ENCODE measurements around the gene HCRTR1. TPM values are rescaled to one million over a fixed set of nuclear protein-coding genes. Genes with fewer than 3 reads are reported as not detected.

Gene HCRTR1
- total and polyA plus RNA-seq, 4 experiments from 2014 or later: not detected

DNA sequence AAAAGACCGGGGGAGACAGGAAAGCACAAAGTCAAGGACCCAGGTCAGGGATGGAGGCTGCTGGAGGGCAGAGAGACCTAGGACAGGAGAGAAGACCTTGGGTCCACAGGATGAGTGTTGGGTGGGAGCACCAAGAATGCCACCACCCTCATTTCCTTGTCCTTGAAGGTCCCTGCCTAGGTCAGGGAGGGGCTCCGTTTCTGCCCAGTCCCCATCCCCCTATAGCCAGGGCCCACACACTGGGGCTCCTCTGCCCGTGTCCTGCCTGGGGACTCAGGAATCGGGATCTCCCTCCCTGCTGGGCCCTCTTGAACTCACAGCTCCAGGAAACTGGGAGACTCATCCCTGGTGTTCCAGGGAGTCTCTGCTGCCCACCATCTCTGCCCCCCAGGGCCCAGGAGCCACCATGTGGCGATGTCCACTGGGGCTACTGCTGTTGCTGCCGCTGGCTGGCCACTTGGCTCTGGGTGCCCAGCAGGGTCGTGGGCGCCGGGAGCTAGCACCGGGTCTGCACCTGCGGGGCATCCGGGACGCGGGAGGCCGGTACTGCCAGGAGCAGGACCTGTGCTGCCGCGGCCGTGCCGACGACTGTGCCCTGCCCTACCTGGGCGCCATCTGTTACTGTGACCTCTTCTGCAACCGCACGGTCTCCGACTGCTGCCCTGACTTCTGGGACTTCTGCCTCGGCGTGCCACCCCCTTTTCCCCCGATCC, 40.6 kb upstream of the HCRTR1 start:
- intact Hi-C loops (cut with micrococcal nuclease): no loop called here
- Mint-ChIP-seq H3K9me3 (no peaks in the 10 kb centered on the region), H3K27me3 (peaks cover 4 to 11% of the 10 kb centered on the region in 2 donors), H3K4me3 (peak overlapping the region in 1 of 8 donors; percentile 26), H3K4me1 (peaks cover 0 to 4% (median under 1%) of the 10 kb centered on the region in 4 donors), H3K36me3 (no peaks in the 10 kb centered on the region), H3K27ac (peak overlapping the region in 1 of 7 donors; percentile 8)
- H3K36me3 ChIP-seq (ENCODE audit: insufficient read depth, low read length): no peaks in the 10 kb centered on the region
- no peaks in the 10 kb centered on the region for H3K4me1 ChIP-seq (ENCODE audit: insufficient read depth, low read length)
- POLR2A ChIA-PET (ENCODE audit: partially characterized antibody): no interaction called here
- no peak overlapping the region for H3K4me3 ChIP-seq (ENCODE audit: low read length in 2 of 2)
- H3K27ac ChIP-seq (ENCODE audit: low read depth, low read length): no peak overlapping the region
- CTCF ChIA-PET (ENCODE audit: partially characterized antibody): interaction anchor here (0.7 kb wide), 1 partner anchor 14 kb away, joined by 3 read pairs; no protein-coding TSS in a partner anchor
- no peaks in the 10 kb centered on the region for H3K27me3 ChIP-seq (ENCODE audit: insufficient read depth, low read length)
- DNase-seq: no peak
- no peaks in the 10 kb centered on the region for H3K9me3 ChIP-seq (ENCODE audit: control insufficient read depth in 1 of 2, low read length in 2 of 2)

DNA sequence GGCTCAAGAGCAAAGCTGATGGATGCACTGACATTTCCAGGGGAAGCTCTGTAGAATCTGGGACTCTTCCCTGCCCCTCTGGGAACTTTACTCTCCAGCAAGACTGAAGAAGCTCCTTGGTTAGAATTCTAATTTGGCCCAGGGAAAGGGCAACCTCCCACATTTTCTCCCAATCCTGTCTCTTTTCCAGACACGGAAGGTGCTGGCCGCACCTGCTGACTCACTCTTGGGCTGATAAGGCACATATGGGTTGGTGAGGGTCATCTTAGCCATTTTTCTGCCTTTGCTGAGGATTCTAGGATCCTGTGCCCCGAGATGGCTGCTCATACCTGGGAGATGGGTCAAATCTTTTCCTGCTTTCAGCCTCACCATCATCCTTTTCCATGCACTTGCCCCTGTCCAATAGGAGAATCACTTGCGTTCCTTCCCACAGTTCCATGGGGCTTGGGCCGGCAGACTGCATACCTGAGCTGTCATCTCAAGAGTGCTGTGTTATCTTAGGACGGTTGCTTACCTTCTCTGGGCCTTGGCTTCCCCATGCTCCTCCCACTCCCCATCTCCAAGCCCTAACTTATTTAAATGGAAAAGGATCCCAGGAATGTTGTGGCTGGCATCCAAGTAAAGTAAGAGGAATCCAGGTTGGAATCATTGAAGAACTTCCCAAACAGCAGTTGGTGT, 39.8 kb upstream of the HCRTR1 start:
- ChIA-PET POLR2A (ENCODE audit: partially characterized antibody) (no interaction called here), CTCF (ENCODE audit: partially characterized antibody) (interaction anchor here (0.7 kb wide), 1 partner anchor 14 kb away, joined by 3 read pairs; no protein-coding TSS in a partner anchor)
- intact Hi-C loops (cut with micrococcal nuclease): no loop called here
- Histone ChIP-seq H3K4me3 (ENCODE audit: low read length in 2 of 2) (no peak overlapping the region), H3K27me3 (ENCODE audit: insufficient read depth, low read length) (no peaks in the 10 kb centered on the region), H3K27ac (ENCODE audit: low read depth, low read length) (no peak overlapping the region), H3K4me1 (ENCODE audit: insufficient read depth, low read length) (no peaks in the 10 kb centered on the region), H3K9me3 (ENCODE audit: control insufficient read depth in 1 of 2, low read length in 2 of 2) (no peaks in the 10 kb centered on the region), H3K36me3 (ENCODE audit: insufficient read depth, low read length) (no peaks in the 10 kb centered on the region)
- no peaks in the 10 kb centered on the region for H3K36me3 Mint-ChIP-seq
- H3K27ac Mint-ChIP-seq: no peak overlapping the region
- H3K27me3 Mint-ChIP-seq: peaks cover 3 to 10% of the 10 kb centered on the region in 2 donors
- DNase-seq: no peak
- no peaks in the 10 kb centered on the region for H3K9me3 Mint-ChIP-seq
- H3K4me1 Mint-ChIP-seq: peaks cover 0 to 4% (median under 1%) of the 10 kb centered on the region in 4 donors
- H3K4me3 Mint-ChIP-seq: no peak overlapping the region

DNA sequence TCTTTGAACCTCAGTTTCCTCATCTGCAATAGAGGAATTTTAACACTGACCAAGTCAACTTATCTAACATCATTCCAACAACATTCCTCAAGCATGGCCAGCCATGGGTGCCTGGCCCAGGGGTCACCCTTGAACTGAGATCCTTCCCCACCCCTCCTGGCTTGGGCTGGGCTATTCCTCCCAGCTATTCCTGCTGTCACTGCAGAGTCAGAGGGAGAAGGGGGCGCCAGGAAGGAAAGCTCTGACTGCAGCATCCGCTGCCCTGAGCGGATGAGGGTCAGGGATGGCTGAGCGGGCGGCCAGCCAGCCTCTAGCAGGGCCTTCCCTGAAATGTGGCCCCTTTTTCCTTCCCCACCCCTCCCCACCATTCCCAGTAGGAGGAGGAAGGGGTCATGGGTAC, 38.1 kb upstream of the HCRTR1 start:
- ChIA-PET CTCF (ENCODE audit: partially characterized antibody) (no interaction called here), POLR2A (ENCODE audit: partially characterized antibody) (no interaction called here)
- H3K4me1 ChIP-seq (ENCODE audit: insufficient read depth, low read length): no peaks in the 10 kb centered on the region
- no peak for DNase-seq
- intact Hi-C loops (cut with micrococcal nuclease): no loop called here
- peaks cover 0 to 4% (median under 1%) of the 10 kb centered on the region in 4 donors for H3K4me1 Mint-ChIP-seq
- no peak overlapping the region for H3K4me3 Mint-ChIP-seq
- H3K27me3 ChIP-seq (ENCODE audit: insufficient read depth, low read length): no peaks in the 10 kb centered on the region
- no peaks in the 10 kb centered on the region for H3K36me3 Mint-ChIP-seq
- H3K27ac Mint-ChIP-seq: no peak overlapping the region
- no peaks in the 10 kb centered on the region for H3K9me3 ChIP-seq (ENCODE audit: control insufficient read depth in 1 of 2, low read length in 2 of 2)
- H3K27ac ChIP-seq (ENCODE audit: low read depth, low read length): no peak overlapping the region
- H3K9me3 Mint-ChIP-seq: no peaks in the 10 kb centered on the region
- H3K27me3 Mint-ChIP-seq: peaks cover 0 to 8% of the 10 kb centered on the region in 2 donors
- no peak overlapping the region for H3K4me3 ChIP-seq (ENCODE audit: low read length in 2 of 2)
- H3K36me3 ChIP-seq (ENCODE audit: insufficient read depth, low read length): no peaks in the 10 kb centered on the region

DNA sequence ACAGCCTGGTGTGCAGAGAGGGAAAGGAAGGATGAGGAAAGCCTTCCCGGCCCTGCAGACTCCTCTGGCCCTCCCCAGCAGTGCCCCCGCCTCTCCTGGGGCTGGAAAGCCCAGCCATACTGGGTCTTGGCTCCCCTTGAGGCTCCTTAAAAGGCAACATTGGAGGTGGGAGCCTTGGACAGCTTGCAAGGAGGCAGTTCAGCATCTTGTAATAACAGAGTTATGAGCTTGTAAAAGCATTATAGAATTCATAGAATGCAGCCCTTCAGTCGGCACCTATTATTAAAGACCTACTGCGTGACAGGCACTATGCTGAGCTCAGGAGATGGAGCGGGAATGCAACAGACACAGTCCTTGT, 37.0 kb upstream of the HCRTR1 start:
- POLR2A ChIA-PET (ENCODE audit: partially characterized antibody): no interaction called here
- intact Hi-C loops (cut with micrococcal nuclease): no loop called here
- CTCF ChIA-PET (ENCODE audit: partially characterized antibody): interaction anchor here (1.0 to 1.1 kb wide), 2 partner anchors 15 to 17 kb away, joined by 3 to 4 read pairs; no protein-coding TSS in a partner anchor
- Mint-ChIP-seq H3K27me3 (peaks cover 0 to 10% of the 10 kb centered on the region in 2 donors), H3K4me3 (no peak overlapping the region), H3K36me3 (no peaks in the 10 kb centered on the region), H3K27ac (no peak overlapping the region), H3K9me3 (no peaks in the 10 kb centered on the region), H3K4me1 (peaks cover 0 to 4% (median under 1%) of the 10 kb centered on the region in 4 donors)
- Histone ChIP-seq H3K27ac (ENCODE audit: low read depth, low read length) (no peak overlapping the region), H3K27me3 (ENCODE audit: insufficient read depth, low read length) (no peaks in the 10 kb centered on the region), H3K9me3 (ENCODE audit: control insufficient read depth in 1 of 2, low read length in 2 of 2) (no peaks in the 10 kb centered on the region), H3K4me3 (ENCODE audit: low read length in 2 of 2) (no peak overlapping the region), H3K4me1 (ENCODE audit: insufficient read depth, low read length) (no peaks in the 10 kb centered on the region), H3K36me3 (ENCODE audit: insufficient read depth, low read length) (no peaks in the 10 kb centered on the region)
- DNase-seq: no peak

DNA sequence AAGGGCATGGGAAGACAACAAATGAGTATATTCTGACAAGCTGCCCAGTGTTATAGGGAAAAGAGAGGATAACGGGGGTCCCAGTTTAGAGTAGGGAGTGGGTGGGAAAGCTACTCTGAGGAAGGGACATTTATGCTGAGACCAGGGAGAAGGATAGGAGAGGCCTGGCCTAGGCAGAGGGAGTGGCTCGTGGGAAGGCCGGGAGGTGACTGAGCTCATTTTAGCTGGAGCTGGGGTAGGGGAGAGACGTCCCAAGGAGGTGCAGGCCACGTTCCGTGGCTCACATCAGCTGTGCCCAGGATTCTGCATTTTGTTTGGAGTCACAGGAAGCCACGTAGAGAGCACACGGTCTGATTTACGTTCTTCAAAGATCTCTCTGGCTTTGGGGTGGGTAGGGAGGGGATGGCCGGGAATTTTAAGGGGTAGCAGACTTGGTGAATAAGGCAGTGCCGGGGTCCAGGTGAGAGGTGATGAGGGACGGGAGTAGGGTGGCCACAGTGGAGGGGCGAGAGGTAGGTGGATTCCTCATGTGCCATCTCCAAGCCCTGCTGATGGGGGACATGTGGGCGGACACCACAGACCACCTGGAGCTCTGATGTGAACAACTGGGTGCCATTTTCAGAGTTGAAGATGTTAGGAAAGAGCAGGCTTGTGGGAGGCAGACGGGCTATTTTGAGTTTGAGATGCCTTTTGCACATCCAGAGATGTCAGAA, 36.4 kb upstream of the HCRTR1 start:
- no peak overlapping the region for H3K4me3 ChIP-seq (ENCODE audit: low read length in 2 of 2)
- intact Hi-C loops (cut with micrococcal nuclease): no loop called here
- H3K27ac ChIP-seq (ENCODE audit: low read depth, low read length): no peak overlapping the region
- H3K4me1 ChIP-seq (ENCODE audit: insufficient read depth, low read length): no peaks in the 10 kb centered on the region
- peaks cover 0 to 10% of the 10 kb centered on the region in 2 donors for H3K27me3 Mint-ChIP-seq
- ChIA-PET POLR2A (ENCODE audit: partially characterized antibody) (no interaction called here), CTCF (ENCODE audit: partially characterized antibody) (interaction anchor here (1.0 to 1.1 kb wide), 2 partner anchors 15 to 17 kb away, joined by 3 to 4 read pairs; no protein-coding TSS in a partner anchor)
- DNase-seq: no peak
- no peaks in the 10 kb centered on the region for H3K36me3 Mint-ChIP-seq
- no peaks in the 10 kb centered on the region for H3K9me3 ChIP-seq (ENCODE audit: control insufficient read depth in 1 of 2, low read length in 2 of 2)
- no peaks in the 10 kb centered on the region for H3K36me3 ChIP-seq (ENCODE audit: insufficient read depth, low read length)
- no peaks in the 10 kb centered on the region for H3K27me3 ChIP-seq (ENCODE audit: insufficient read depth, low read length)
- H3K27ac Mint-ChIP-seq: peak overlapping the region in 1 of 7 donors; percentile 81
- H3K9me3 Mint-ChIP-seq: no peaks in the 10 kb centered on the region
- no peak overlapping the region for H3K4me3 Mint-ChIP-seq
- H3K4me1 Mint-ChIP-seq: peaks cover 0 to 4% (median under 1%) of the 10 kb centered on the region in 4 donors

DNA sequence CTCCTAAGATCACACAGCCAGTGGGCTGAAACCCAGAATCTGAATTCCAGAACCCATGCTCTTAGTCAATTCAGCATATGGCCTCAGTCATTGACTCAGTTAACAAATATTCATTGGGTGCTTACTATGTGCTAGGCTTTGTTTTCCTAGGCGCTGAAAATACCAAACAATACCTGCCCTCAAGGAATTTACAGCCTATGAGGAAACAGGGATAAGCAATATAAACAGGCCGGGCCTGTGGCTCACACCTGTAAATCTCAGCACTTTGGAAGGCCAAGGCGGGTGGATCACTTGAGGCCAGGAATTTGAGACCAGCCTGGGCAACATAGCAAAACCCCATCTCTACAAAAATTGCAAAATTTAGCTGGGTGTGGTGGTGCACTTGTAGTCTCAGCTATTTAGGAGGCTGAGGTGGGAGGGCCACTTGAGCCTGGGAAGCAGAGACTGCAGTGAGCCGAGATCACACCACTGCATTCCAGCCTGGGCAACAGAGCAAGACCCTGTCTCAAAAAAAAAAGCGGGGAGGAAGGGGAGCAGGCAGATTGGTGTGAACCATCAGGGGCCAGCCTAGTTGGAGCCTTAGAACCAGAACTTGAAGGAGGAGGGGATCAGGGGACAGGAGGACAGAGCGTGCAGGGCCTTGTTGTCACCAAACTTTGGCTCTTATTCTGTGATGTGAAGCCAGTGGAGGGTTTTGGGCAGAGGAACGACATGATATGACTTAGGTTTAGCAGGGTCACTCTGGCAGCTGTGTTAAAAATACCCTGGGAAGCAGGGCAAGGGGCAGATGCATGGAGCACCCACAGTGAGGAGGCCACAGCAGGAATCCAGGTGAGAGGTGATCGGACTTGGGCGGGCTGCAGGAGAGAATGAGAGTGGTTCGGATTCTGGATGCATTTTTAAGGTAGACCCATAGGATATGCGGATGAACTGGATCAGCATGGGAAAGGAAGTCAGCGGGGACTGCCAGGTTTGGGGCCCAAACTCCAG, 35.4 kb upstream of the HCRTR1 start:
- intact Hi-C loops (cut with micrococcal nuclease): no loop called here

More for the DNA sequence above, 35.4 kb upstream of the HCRTR1 start:
- H3K9me3 ChIP-seq (ENCODE audit: control insufficient read depth in 1 of 2, low read length in 2 of 2): no peaks in the 10 kb centered on the region
- H3K27me3 Mint-ChIP-seq: peaks cover 0 to 7% of the 10 kb centered on the region in 2 donors
- no peaks in the 10 kb centered on the region for H3K9me3 Mint-ChIP-seq
- POLR2A ChIA-PET (ENCODE audit: partially characterized antibody): no interaction called here
- CTCF ChIA-PET (ENCODE audit: partially characterized antibody): no interaction called here
- no peak overlapping the region for H3K4me3 Mint-ChIP-seq
- no peaks in the 10 kb centered on the region for H3K4me1 ChIP-seq (ENCODE audit: insufficient read depth, low read length)
- DNase-seq: no peak
- H3K27me3 ChIP-seq (ENCODE audit: insufficient read depth, low read length): no peaks in the 10 kb centered on the region
- H3K4me1 Mint-ChIP-seq: peaks cover 0 to 4% (median 0%) of the 10 kb centered on the region in 4 donors
- H3K36me3 ChIP-seq (ENCODE audit: insufficient read depth, low read length): no peaks in the 10 kb centered on the region
- H3K27ac ChIP-seq (ENCODE audit: low read depth, low read length): no peak overlapping the region
- H3K4me3 ChIP-seq (ENCODE audit: low read length in 2 of 2): no peak overlapping the region
- no peaks in the 10 kb centered on the region for H3K36me3 Mint-ChIP-seq
- H3K27ac Mint-ChIP-seq: no peak overlapping the region
